HepG2 (cell line): Measurements from ENCODE around the gene SFXN1. TPM values are rescaled to one million over a fixed set of nuclear protein-coding genes. Genes with fewer than 3 reads are reported as not detected.
A peak's percentile ranks its signal among the peaks of the same experiment; 100 is the strongest.

Experiments
- ERF ChIP-seq: IDR thresholded peaks from 2 replicates; pipeline ENCODE4 v1.6.1; 2018; ENCODE audit warnings: missing biosample characterization, missing genetic modification reagents
- FOSL1 ChIP-seq: sonication (generic); formaldehyde crosslinking; IDR thresholded peaks from 2 replicates; pipeline ENCODE4 v1.9.0; 2021; ENCODE audit warnings: missing genetic modification reagents, borderline replicate concordance
- FOXC1 ChIP-seq: sonication (generic); formaldehyde crosslinking; IDR thresholded peaks from 2 replicates; pipeline ENCODE4 v1.8.0; 2022; ENCODE audit warnings: mild to moderate bottlenecking, missing genetic modification reagents, borderline replicate concordance
- FOXK1 ChIP-seq: sonication (generic); formaldehyde crosslinking; IDR thresholded peaks from 2 replicates; pipeline ENCODE4 v1.4.0; 2020; ENCODE audit warnings: low read depth, missing genetic modification reagents, borderline replicate concordance
- IRX3 ChIP-seq: sonication (generic); formaldehyde crosslinking; IDR thresholded peaks from 2 replicates; pipeline ENCODE4 v1.8.1; 2023; ENCODE audit warnings: mild to moderate bottlenecking, low read depth, missing genetic modification reagents, borderline replicate concordance
- NR2F2 ChIP-seq: IDR thresholded peaks from 2 replicates; pipeline ENCODE4 v1.6.1; 2012; ENCODE audit warnings: low read depth, inconsistent platforms, borderline replicate concordance
- ZFP90 ChIP-seq: sonication (generic); formaldehyde crosslinking; IDR thresholded peaks from 2 replicates; pipeline ENCODE4 v1.8.0; 2022; ENCODE audit warnings: missing genetic modification reagents, mild to moderate bottlenecking, inconsistent platforms, borderline replicate concordance
- ZNF225 ChIP-seq: sonication (generic); formaldehyde crosslinking; IDR thresholded peaks from 2 replicates; pipeline ENCODE4 v1.4.0; 2020; ENCODE audit warnings: mild to moderate bottlenecking, missing genetic modification reagents
- ZNF317 ChIP-seq: sonication (generic); formaldehyde crosslinking; IDR thresholded peaks from 2 replicates; pipeline ENCODE4 v1.5.0; 2020; ENCODE audit warnings: mild to moderate bottlenecking, missing genetic modification reagents
- ZNF326 ChIP-seq: sonication (generic); formaldehyde crosslinking; IDR thresholded peaks from 2 replicates; pipeline ENCODE4 v1.4.0; 2020; ENCODE audit warnings: missing genetic modification reagents, borderline replicate concordance
- ZNF570 ChIP-seq: sonication (generic); formaldehyde crosslinking; IDR thresholded peaks from 2 replicates; pipeline ENCODE4 v1.4.0; 2020; ENCODE audit warnings: mild to moderate bottlenecking, missing genetic modification reagents, borderline replicate concordance
- ZNF703 ChIP-seq: sonication (generic); formaldehyde crosslinking; IDR thresholded peaks from 2 replicates; pipeline ENCODE4 v1.5.1; 2020; ENCODE audit warnings: missing genetic modification reagents, mild to moderate bottlenecking, moderate library complexity, borderline replicate concordance
- ZNF772 ChIP-seq: sonication (generic); formaldehyde crosslinking; IDR thresholded peaks from 2 replicates; pipeline ENCODE4 v1.5.0; 2020; ENCODE audit warnings: mild to moderate bottlenecking, missing genetic modification reagents
- ZNF792 ChIP-seq: IDR thresholded peaks from 2 replicates; pipeline ENCODE4 v1.6.1; 2016
- polyA plus RNA-seq, 8 experiments: library from polyadenylated mRNA; depleted of rRNA in 3 of 8; stranded (reverse) in 7 of 8; unstranded in 1 of 8; fragments of >200 nt; fragmentation: Illumina TruSeq in 4 of 8; extraction: Trizol in 4 of 8; gene quantifications; 2 replicates each; pipeline versions ENCODE4 v1.2.1 to v1.2.3, GENCODE V29; 2011 to 2016; ENCODE audit warnings: low read depth in 4 of 8, missing spikeins in 1 of 8, mixed read lengths in 1 of 8; ENCODE audit not compliant: insufficient read depth in 1 of 8
- total RNA-seq, 5 experiments: library from RNA; depleted of rRNA; stranded (reverse); fragments of >200 nt; fragmentation: Illumina TruSeq; extraction: Trizol; gene quantifications; 2 replicates each; pipeline ENCODE4 v1.2.3, GENCODE V29; 2016; ENCODE audit warnings: low read depth in 1 of 5
- TF ChIP-seq, protein P1 (sequence below): sonication (generic); formaldehyde crosslinking; IDR thresholded peaks from 2 replicates; pipeline ENCODE4 v1.4.0; 2020; ENCODE audit warnings: missing genetic modification reagents
- TF ChIP-seq, protein P2 (sequence below): sonication (generic); formaldehyde crosslinking; IDR thresholded peaks from 2 replicates; pipeline ENCODE4 v1.9.0; 2021; ENCODE audit warnings: missing genetic modification reagents, mild to moderate bottlenecking, borderline replicate concordance
- TF ChIP-seq, protein P3 (sequence below): IDR thresholded peaks from 2 replicates; pipeline ENCODE4 v1.6.1; 2012; ENCODE audit warnings: low read depth, low read length, improper control_type of control experiment
- TF ChIP-seq, protein P4 (sequence below): IDR thresholded peaks from 2 replicates; pipeline ENCODE4 v1.6.1; 2016; ENCODE audit warnings: low read depth, missing genetic modification reagents, missing compliant biosample characterization

Gene SFXN1
- total and polyA plus RNA-seq, 2 of the 13 experiments (the other 11 are each of a cell fraction or from before 2014, with no cell fraction given) = 122 to 135 TPM

DNA sequence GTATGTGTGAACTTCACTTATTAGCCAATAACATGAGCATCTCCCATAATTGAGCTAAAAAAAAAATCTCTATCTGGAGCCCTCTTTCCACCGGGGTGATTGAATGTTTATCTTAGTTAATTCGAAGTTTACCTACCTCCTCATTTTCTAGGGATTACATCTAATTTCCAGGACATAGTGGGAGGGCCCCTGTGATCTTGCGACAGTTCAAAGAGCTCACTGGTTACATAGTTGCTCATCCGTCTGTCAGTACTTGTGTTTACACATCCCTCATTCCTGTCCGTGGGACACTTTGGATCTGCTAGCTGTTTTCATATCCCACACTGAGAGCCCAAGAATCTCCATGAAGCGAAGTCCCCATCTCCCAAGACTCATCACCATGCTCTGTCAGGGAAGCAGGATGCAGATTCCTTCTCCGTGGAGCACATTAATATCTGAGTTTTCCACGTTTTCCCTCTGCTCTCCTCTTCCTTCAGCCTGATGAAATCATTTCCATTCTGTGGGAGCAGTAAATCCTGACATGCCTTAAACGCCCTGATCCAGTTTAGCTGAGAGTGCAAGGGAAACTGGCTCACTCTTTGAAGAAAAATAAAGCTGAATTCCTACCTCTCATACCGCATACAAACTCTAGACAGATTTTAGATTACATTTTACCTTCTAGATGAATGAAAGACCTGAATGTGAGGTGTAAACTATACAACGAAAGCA is 10.2 kb upstream of the SFXN1 start (continued):
- TF ChIP-seq ZNF326 = no peak
- peak; percentile 60 for TF ChIP-seq NR2F2
- TF ChIP-seq ZNF570 (CRISPR knock-in tag) = no peak
- TF ChIP-seq FOSL1 = peak; percentile 29; the same call in 1 of the 2 replicates
- TF ChIP-seq ERF (CRISPR knock-in tag) = peak; percentile 69
- 0 out of 2 replicates have a peak, but pooled peaks have one; percentile 46 for TF ChIP-seq ZNF317
- TF ChIP-seq, protein P1, sequence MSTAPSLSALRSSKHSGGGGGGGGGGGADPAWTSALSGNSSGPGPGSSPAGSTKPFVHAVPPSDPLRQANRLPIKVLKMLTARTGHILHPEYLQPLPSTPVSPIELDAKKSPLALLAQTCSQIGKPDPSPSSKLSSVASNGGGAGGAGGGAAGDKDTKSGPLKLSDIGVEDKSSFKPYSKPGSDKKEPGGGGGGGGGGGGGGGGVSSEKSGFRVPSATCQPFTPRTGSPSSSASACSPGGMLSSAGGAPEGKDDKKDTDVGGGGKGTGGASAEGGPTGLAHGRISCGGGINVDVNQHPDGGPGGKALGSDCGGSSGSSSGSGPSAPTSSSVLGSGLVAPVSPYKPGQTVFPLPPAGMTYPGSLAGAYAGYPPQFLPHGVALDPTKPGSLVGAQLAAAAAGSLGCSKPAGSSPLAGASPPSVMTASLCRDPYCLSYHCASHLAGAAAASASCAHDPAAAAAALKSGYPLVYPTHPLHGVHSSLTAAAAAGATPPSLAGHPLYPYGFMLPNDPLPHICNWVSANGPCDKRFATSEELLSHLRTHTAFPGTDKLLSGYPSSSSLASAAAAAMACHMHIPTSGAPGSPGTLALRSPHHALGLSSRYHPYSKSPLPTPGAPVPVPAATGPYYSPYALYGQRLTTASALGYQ (CRISPR knock-in tag) = peak; percentile 96
- TF ChIP-seq ZNF225 (CRISPR knock-in tag) = no peak
- TF ChIP-seq IRX3 (CRISPR knock-in tag) = no peak
- TF ChIP-seq, protein P2, sequence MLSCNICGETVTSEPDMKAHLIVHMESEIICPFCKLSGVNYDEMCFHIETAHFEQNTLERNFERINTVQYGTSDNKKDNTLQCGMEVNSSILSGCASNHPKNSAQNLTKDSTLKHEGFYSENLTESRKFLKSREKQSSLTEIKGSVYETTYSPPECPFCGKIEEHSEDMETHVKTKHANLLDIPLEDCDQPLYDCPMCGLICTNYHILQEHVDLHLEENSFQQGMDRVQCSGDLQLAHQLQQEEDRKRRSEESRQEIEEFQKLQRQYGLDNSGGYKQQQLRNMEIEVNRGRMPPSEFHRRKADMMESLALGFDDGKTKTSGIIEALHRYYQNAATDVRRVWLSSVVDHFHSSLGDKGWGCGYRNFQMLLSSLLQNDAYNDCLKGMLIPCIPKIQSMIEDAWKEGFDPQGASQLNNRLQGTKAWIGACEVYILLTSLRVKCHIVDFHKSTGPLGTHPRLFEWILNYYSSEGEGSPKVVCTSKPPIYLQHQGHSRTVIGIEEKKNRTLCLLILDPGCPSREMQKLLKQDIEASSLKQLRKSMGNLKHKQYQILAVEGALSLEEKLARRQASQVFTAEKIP (CRISPR knock-in tag) = no peak
- peak; percentile 89; the same call in 1 of the 2 replicates for TF ChIP-seq FOXK1 (CRISPR knock-in tag)
- TF ChIP-seq, protein P3, sequence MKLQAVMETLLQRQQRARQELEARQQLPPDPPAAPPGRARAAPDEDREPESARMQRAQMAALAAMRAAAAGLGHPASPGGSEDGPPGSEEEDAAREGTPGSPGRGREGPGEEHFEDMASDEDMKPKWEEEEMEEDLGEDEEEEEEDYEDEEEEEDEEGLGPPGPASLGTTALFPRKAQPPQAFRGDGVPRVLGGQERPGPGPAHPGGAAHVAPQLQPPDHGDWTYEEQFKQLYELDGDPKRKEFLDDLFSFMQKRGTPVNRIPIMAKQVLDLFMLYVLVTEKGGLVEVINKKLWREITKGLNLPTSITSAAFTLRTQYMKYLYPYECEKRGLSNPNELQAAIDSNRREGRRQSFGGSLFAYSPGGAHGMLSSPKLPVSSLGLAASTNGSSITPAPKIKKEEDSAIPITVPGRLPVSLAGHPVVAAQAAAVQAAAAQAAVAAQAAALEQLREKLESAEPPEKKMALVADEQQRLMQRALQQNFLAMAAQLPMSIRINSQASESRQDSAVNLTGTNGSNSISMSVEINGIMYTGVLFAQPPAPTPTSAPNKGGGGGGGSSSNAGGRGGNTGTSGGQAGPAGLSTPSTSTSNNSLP = peak; percentile 47; the same call in 1 of the 2 replicates
- no peak for TF ChIP-seq FOXC1
- no peak for TF ChIP-seq ZFP90 (CRISPR knock-in tag)
- TF ChIP-seq, protein P4, sequence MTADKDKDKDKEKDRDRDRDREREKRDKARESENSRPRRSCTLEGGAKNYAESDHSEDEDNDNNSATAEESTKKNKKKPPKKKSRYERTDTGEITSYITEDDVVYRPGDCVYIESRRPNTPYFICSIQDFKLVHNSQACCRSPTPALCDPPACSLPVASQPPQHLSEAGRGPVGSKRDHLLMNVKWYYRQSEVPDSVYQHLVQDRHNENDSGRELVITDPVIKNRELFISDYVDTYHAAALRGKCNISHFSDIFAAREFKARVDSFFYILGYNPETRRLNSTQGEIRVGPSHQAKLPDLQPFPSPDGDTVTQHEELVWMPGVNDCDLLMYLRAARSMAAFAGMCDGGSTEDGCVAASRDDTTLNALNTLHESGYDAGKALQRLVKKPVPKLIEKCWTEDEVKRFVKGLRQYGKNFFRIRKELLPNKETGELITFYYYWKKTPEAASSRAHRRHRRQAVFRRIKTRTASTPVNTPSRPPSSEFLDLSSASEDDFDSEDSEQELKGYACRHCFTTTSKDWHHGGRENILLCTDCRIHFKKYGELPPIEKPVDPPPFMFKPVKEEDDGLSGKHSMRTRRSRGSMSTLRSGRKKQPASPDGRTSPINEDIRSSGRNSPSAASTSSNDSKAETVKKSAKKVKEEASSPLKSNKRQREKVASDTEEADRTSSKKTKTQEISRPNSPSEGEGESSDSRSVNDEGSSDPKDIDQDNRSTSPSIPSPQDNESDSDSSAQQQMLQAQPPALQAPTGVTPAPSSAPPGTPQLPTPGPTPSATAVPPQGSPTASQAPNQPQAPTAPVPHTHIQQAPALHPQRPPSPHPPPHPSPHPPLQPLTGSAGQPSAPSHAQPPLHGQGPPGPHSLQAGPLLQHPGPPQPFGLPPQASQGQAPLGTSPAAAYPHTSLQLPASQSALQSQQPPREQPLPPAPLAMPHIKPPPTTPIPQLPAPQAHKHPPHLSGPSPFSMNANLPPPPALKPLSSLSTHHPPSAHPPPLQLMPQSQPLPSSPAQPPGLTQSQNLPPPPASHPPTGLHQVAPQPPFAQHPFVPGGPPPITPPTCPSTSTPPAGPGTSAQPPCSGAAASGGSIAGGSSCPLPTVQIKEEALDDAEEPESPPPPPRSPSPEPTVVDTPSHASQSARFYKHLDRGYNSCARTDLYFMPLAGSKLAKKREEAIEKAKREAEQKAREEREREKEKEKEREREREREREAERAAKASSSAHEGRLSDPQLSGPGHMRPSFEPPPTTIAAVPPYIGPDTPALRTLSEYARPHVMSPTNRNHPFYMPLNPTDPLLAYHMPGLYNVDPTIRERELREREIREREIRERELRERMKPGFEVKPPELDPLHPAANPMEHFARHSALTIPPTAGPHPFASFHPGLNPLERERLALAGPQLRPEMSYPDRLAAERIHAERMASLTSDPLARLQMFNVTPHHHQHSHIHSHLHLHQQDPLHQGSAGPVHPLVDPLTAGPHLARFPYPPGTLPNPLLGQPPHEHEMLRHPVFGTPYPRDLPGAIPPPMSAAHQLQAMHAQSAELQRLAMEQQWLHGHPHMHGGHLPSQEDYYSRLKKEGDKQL = peak; percentile 99
- TF ChIP-seq ZNF703 (CRISPR knock-in tag) = peak; percentile 94
- no peak for TF ChIP-seq ZNF772
- TF ChIP-seq ZNF792 (CRISPR knock-in tag) = 0 out of 2 replicates have a peak, but pooled peaks have one; percentile 21
